Muscle layer of duodenum (tissue), 2 donors: ENCODE measurements around the gene GYPE.
"Not testable (repeated sequence)": the region's sequence is repeated elsewhere in the genome, so short reads cannot be mapped to it uniquely, and the experiment has no call there.

Experiments
- H3K27ac ChIP-seq: one replicate; pipeline ENCODE4 v1.7.0; 2013; ENCODE audit warnings: mild to moderate bottlenecking, low read length
- H3K27me3 ChIP-seq: one replicate; pipeline ENCODE4 v1.7.0; 2013; ENCODE audit warnings: low read depth, mild to moderate bottlenecking, control low read depth, low read length
- H3K36me3 ChIP-seq, 2 donors: one replicate each; pipeline ENCODE4 v1.7.0; 2013; ENCODE audit warnings: low read length in 2 of 2, control low read depth in 1 of 2, mild to moderate bottlenecking in 1 of 2; ENCODE audit not compliant: insufficient read depth in 2 of 2, control insufficient read depth in 1 of 2
- H3K4me1 ChIP-seq, 2 donors: one replicate each; pipeline ENCODE4 v1.7.0; 2013; ENCODE audit warnings: low read length in 2 of 2, mild to moderate bottlenecking in 2 of 2, control low read depth in 1 of 2, moderate library complexity in 1 of 2; ENCODE audit not compliant: insufficient read depth in 2 of 2, control insufficient read depth in 1 of 2
- H3K4me3 ChIP-seq, 2 donors: one replicate each; pipeline ENCODE4 v1.7.0; 2013; ENCODE audit warnings: low read length in 2 of 2, low read depth in 1 of 2, mild to moderate bottlenecking in 1 of 2
- H3K9me3 ChIP-seq, 2 donors: one replicate each; pipeline ENCODE4 v1.7.0; 2013; ENCODE audit warnings: low read length in 2 of 2, control low read depth in 1 of 2, mild to moderate bottlenecking in 1 of 2; ENCODE audit not compliant: control insufficient read depth in 1 of 2
- donor health status: healthy.

GYPE gene

GRCh38 chr4:143910906-143911305 is 5.5 kb upstream of the GYPE start:
- H3K4me1 ChIP-seq, H3K27me3 ChIP-seq, H3K36me3 ChIP-seq, H3K9me3 ChIP-seq, H3K4me3 ChIP-seq, H3K27ac ChIP-seq: not testable (repeated sequence)

GRCh38 chr4:143907811-143908210 is 2.5 kb upstream of the GYPE start:
- H3K4me1 ChIP-seq, H3K27ac ChIP-seq, H3K4me3 ChIP-seq, H3K27me3 ChIP-seq, H3K36me3 ChIP-seq, H3K9me3 ChIP-seq: not testable (repeated sequence)

- H3K27me3 ChIP-seq, H3K27ac ChIP-seq: not testable (repeated sequence)
Observed at GRCh38 chr4:143904431-143904830, 928 bp downstream of the GYPE start.

GRCh38 chr4:143890323-143890722 is 15.0 kb downstream of the GYPE start:
- not testable (repeated sequence) for H3K9me3 ChIP-seq, H3K4me3 ChIP-seq, H3K27me3 ChIP-seq, H3K4me1 ChIP-seq, H3K27ac ChIP-seq, H3K36me3 ChIP-seq

More at GRCh38 chr4:143904431-143904830, 928 bp downstream of the GYPE start:
- not testable (repeated sequence) for H3K4me3 ChIP-seq, H3K36me3 ChIP-seq, H3K4me1 ChIP-seq, H3K9me3 ChIP-seq

GRCh38 chr4:143888189-143888588 is 17.2 kb downstream of the GYPE start:
- H3K27ac ChIP-seq, H3K4me1 ChIP-seq, H3K4me3 ChIP-seq, H3K36me3 ChIP-seq, H3K27me3 ChIP-seq, H3K9me3 ChIP-seq: not testable (repeated sequence)

- not testable (repeated sequence) for H3K27me3 ChIP-seq, H3K4me1 ChIP-seq, H3K27ac ChIP-seq, H3K4me3 ChIP-seq, H3K36me3 ChIP-seq, H3K9me3 ChIP-seq
Observed at GRCh38 chr4:143884965-143885364, 20.4 kb downstream of the GYPE start.

- Histone ChIP-seq H3K9me3 (no peaks in the 10 kb centered on the region), H3K4me1 (no peaks in the 10 kb centered on the region), H3K4me3 (no peak overlapping the region), H3K27ac (no peak overlapping the region), H3K36me3 (no peaks in the 10 kb centered on the region), H3K27me3 (no peaks in the 10 kb centered on the region)
Observed at GRCh38 chr4:143883529-143883928, 21.8 kb downstream of the GYPE start.

GRCh38 chr4:143882892-143883291 is 22.5 kb downstream of the GYPE start:
- Histone ChIP-seq H3K36me3 (no peaks in the 10 kb centered on the region), H3K9me3 (no peaks in the 10 kb centered on the region), H3K27ac (no peak overlapping the region), H3K27me3 (no peaks in the 10 kb centered on the region), H3K4me3 (no peak overlapping the region), H3K4me1 (no peaks in the 10 kb centered on the region)

GRCh38 chr4:143879561-143879960 is 25.8 kb downstream of the GYPE start:
- H3K27ac ChIP-seq, H3K9me3 ChIP-seq, H3K4me1 ChIP-seq, H3K4me3 ChIP-seq, H3K27me3 ChIP-seq, H3K36me3 ChIP-seq: not testable (repeated sequence)

GRCh38 chr4:143875357-143875756 is 30.0 kb downstream of the GYPE start:
- H3K4me1 ChIP-seq, H3K9me3 ChIP-seq, H3K36me3 ChIP-seq, H3K27ac ChIP-seq, H3K4me3 ChIP-seq, H3K27me3 ChIP-seq: not testable (repeated sequence)

GRCh38 chr4:143870523-143871268 is 34.7 kb downstream of the GYPE start:
- H3K4me3 ChIP-seq, H3K27ac ChIP-seq, H3K4me1 ChIP-seq, H3K9me3 ChIP-seq, H3K36me3 ChIP-seq, H3K27me3 ChIP-seq: not testable (repeated sequence)

GRCh38 chr4:143869925-143870324 is 35.4 kb downstream of the GYPE start:
- H3K4me1 ChIP-seq, H3K36me3 ChIP-seq, H3K9me3 ChIP-seq, H3K27ac ChIP-seq, H3K27me3 ChIP-seq, H3K4me3 ChIP-seq: not testable (repeated sequence)
